ENCODE results near the gene DLG5. TPM values are rescaled to one million over a fixed set of nuclear protein-coding genes. Genes with fewer than 3 reads are reported as not detected.
A peak's percentile ranks its signal among the peaks of the same experiment; 100 is the strongest.

The DLG5 gene
- total RNA-seq, 1 donor from 2014 or later: 58.4 TPM

GRCh38 chr10:77932016-77932715 lies 5.6 kb upstream of the DLG5 start:
- Histone ChIP-seq H3K4me1 (ENCODE audit: insufficient read depth, low read length) (no peaks in the 10 kb centered on the region), H3K36me3 (ENCODE audit: insufficient read depth, low read length) (no peaks in the 10 kb centered on the region), H3K79me2 (ENCODE audit: insufficient read depth, low read length) (no peaks in the 10 kb centered on the region), H3K27ac (ENCODE audit: low read depth, low read length) (no peak overlapping the region), H3K9me3 (ENCODE audit: insufficient read depth, low read depth, low read length) (no peaks in the 10 kb centered on the region), H4K20me1 (ENCODE audit: insufficient read depth, low read length) (no peaks in the 10 kb centered on the region), H3K27me3 (ENCODE audit: insufficient read depth, low read length) (peaks cover 2% of the 10 kb centered on the region), H3K4me2 (ENCODE audit: low read length) (no peak overlapping the region), H3K4me3 (ENCODE audit: insufficient read depth, low read depth, low read length) (no peak overlapping the region), H3K9ac (ENCODE audit: low read length) (no peak overlapping the region), H2AFZ (ENCODE audit: low read depth, low read length) (no peak overlapping the region)
- DNase-seq (ENCODE audit: low read depth) (no peak), FAIRE-seq (no peak)
- peaks cover 3% of the 10 kb centered on the region for H3K27me3 Mint-ChIP-seq (ENCODE audit: low read depth, unreplicated experiment)
- H3K36me3 Mint-ChIP-seq (ENCODE audit: low read depth, unreplicated experiment): no peaks in the 10 kb centered on the region
- no peak for TF ChIP-seq EZH2 (IDR thresholded peaks at IDR 0.05; ENCODE audit: insufficient read depth, low read length)
- no peak for TF ChIP-seq CTCF (IDR thresholded peaks at IDR 0.05; ENCODE audit: insufficient read depth, low read depth, low read length)
- no peak overlapping the region for H3K4me3 Mint-ChIP-seq (ENCODE audit: unreplicated experiment)
- H3K4me1 Mint-ChIP-seq (ENCODE audit: low read depth, unreplicated experiment): peaks cover 8% of the 10 kb centered on the region
- H3K9me3 Mint-ChIP-seq (ENCODE audit: unreplicated experiment): peaks cover 6% of the 10 kb centered on the region
- no peak overlapping the region for H3K27ac Mint-ChIP-seq (ENCODE audit: unreplicated experiment)

GRCh38 chr10:77927402-77928246 lies 1.1 kb upstream of the DLG5 start:
- H2AFZ ChIP-seq (ENCODE audit: low read depth, low read length): peak overlapping the region; percentile 68
- no peak for FAIRE-seq

More at GRCh38 chr10:77927402-77928246, 1.1 kb upstream of the DLG5 start:
- peaks cover 32% of the 10 kb centered on the region for H3K79me2 ChIP-seq (ENCODE audit: insufficient read depth, low read length)
- H3K4me2 ChIP-seq (ENCODE audit: low read length): peak overlapping the region; percentile 97
- H4K20me1 ChIP-seq (ENCODE audit: insufficient read depth, low read length): peaks cover 31% of the 10 kb centered on the region
- H3K27ac ChIP-seq (ENCODE audit: low read depth, low read length): no peak overlapping the region
- Mint-ChIP-seq H3K4me1 (ENCODE audit: low read depth, unreplicated experiment) (peaks cover 19% of the 10 kb centered on the region), H3K27ac (ENCODE audit: unreplicated experiment) (peak overlapping the region; percentile 72), H3K36me3 (ENCODE audit: low read depth, unreplicated experiment) (peaks cover under 1% of the 10 kb centered on the region), H3K9me3 (ENCODE audit: unreplicated experiment) (peaks cover 7% of the 10 kb centered on the region), H3K27me3 (ENCODE audit: low read depth, unreplicated experiment) (peaks cover 3% of the 10 kb centered on the region), H3K4me3 (ENCODE audit: unreplicated experiment) (peak overlapping the region; percentile 82)
- peaks cover 14% of the 10 kb centered on the region for H3K4me1 ChIP-seq (ENCODE audit: insufficient read depth, low read length)
- TF ChIP-seq CTCF (IDR thresholded peaks at IDR 0.05; ENCODE audit: insufficient read depth, low read depth, low read length) (no peak), EZH2 (IDR thresholded peaks at IDR 0.05; ENCODE audit: insufficient read depth, low read length) (no peak)
- H3K9ac ChIP-seq (ENCODE audit: low read length): peak overlapping the region; percentile 81
- no peaks in the 10 kb centered on the region for H3K36me3 ChIP-seq (ENCODE audit: insufficient read depth, low read length)
- H3K4me3 ChIP-seq (ENCODE audit: insufficient read depth, low read depth, low read length): peak overlapping the region; percentile 70
- H3K9me3 ChIP-seq (ENCODE audit: insufficient read depth, low read depth, low read length): no peaks in the 10 kb centered on the region
- no peak for DNase-seq (ENCODE audit: low read depth)
- peaks cover 2% of the 10 kb centered on the region for H3K27me3 ChIP-seq (ENCODE audit: insufficient read depth, low read length)

Measured in astrocyte (in vitro differentiated cells and primary cell).